CD4-positive, CD25-positive, alpha-beta regulatory T cell (primary cell): Measurements from ENCODE around the gene TBC1D10A. TPM values are rescaled to one million over a fixed set of nuclear protein-coding genes. Genes with fewer than 3 reads are reported as not detected.
A peak's percentile ranks its signal among the peaks of the same experiment; 100 is the strongest.

ENCODE experiments used
- ATAC-seq, 2 donors: fragments of 150-1000 bp; cut with Tn5 transposase; one replicate each; pipeline ENCODE4 v1.10.0; 2021; ENCODE audit warnings: low read depth in 2 of 2, moderate number of reproducible peaks in 2 of 2, moderate library complexity in 1 of 2
- DNase-seq, 3 donors: peaks; one replicate each; pipeline versions ENCODE4 v3.0.0 to v3.0.0-alpha.2; 2012 to 2022; ENCODE audit warnings: mixed read lengths in 1 of 3
- H3K27ac ChIP-seq: one replicate; pipeline ENCODE4 v1.7.0; 2013; ENCODE audit warnings: mild to moderate bottlenecking, low read length; ENCODE audit not compliant: insufficient read depth, poor library complexity, severe bottlenecking
- H3K27me3 ChIP-seq: one replicate; pipeline ENCODE4 v1.7.0; 2013; ENCODE audit warnings: low read length; ENCODE audit not compliant: control insufficient read depth, insufficient read depth
- H3K36me3 ChIP-seq: one replicate; pipeline ENCODE4 v1.7.0; 2013; ENCODE audit warnings: mild to moderate bottlenecking, low read length, moderate library complexity; ENCODE audit not compliant: control insufficient read depth, insufficient read depth
- H3K4me1 ChIP-seq: 2 replicates; pipeline ENCODE4 v1.7.0; 2013; ENCODE audit warnings: mild to moderate bottlenecking, low read length; ENCODE audit not compliant: insufficient read depth, control insufficient read depth, poor library complexity, severe bottlenecking
- H3K4me3 ChIP-seq: one replicate; pipeline ENCODE4 v1.7.0; 2013; ENCODE audit warnings: low read depth, mild to moderate bottlenecking, low read length, moderate library complexity
- H3K9me3 ChIP-seq, 2 experiments: 1 replicate in 1 of 2; 2 replicates in 1 of 2; pipeline ENCODE4 v1.7.0; 2013; ENCODE audit warnings: low read length in 2 of 2, mild to moderate bottlenecking in 1 of 2, moderate library complexity in 1 of 2; ENCODE audit not compliant: control insufficient read depth in 2 of 2
- H3K27ac Mint-ChIP-seq, 3 donors: one replicate each; pipeline ENCODE4 v1.8.0; 2020 to 2022; ENCODE audit warnings: mild to moderate bottlenecking in 3 of 3, mixed read lengths in 3 of 3, moderate library complexity in 2 of 3
- H3K27me3 Mint-ChIP-seq: one replicate; pipeline ENCODE4 v1.8.0; 2022; ENCODE audit warnings: mild to moderate bottlenecking, mixed read lengths
- H3K36me3 Mint-ChIP-seq: one replicate; pipeline ENCODE4 v1.8.0; 2020; ENCODE audit warnings: mixed read lengths
- H3K4me1 Mint-ChIP-seq, 4 donors: one replicate each; pipeline ENCODE4 v1.8.0; 2020 to 2022; ENCODE audit warnings: mixed read lengths in 4 of 4, mild to moderate bottlenecking in 1 of 4
- H3K4me3 Mint-ChIP-seq, 4 donors: one replicate each; pipeline ENCODE4 v1.8.0; 2020 to 2022; ENCODE audit warnings: mild to moderate bottlenecking in 4 of 4, mixed read lengths in 4 of 4, moderate library complexity in 3 of 4
- H3K9me3 Mint-ChIP-seq, 7 donors: one replicate each; pipeline ENCODE4 v1.8.0; 2020 to 2022; ENCODE audit warnings: mixed read lengths in 7 of 7, mild to moderate bottlenecking in 3 of 7, moderate library complexity in 2 of 7
- polyA plus RNA-seq, 4 donors: library from polyadenylated mRNA; unstranded; fragments of 300-500 nt; fragmentation: Illumina TruSeq; gene quantifications; one replicate each; pipeline ENCODE4 v1.2.3, GENCODE V29; 2021
- total RNA-seq: library from RNA; stranded (reverse); gene quantifications from one replicate; pipeline ENCODE4 v1.2.3, GENCODE V29; 2022

TBC1D10A gene
- total and polyA plus RNA-seq, 5 donors from 2014 or later, result 44.2 to 67.5 (median 47.8) TPM

DNA sequence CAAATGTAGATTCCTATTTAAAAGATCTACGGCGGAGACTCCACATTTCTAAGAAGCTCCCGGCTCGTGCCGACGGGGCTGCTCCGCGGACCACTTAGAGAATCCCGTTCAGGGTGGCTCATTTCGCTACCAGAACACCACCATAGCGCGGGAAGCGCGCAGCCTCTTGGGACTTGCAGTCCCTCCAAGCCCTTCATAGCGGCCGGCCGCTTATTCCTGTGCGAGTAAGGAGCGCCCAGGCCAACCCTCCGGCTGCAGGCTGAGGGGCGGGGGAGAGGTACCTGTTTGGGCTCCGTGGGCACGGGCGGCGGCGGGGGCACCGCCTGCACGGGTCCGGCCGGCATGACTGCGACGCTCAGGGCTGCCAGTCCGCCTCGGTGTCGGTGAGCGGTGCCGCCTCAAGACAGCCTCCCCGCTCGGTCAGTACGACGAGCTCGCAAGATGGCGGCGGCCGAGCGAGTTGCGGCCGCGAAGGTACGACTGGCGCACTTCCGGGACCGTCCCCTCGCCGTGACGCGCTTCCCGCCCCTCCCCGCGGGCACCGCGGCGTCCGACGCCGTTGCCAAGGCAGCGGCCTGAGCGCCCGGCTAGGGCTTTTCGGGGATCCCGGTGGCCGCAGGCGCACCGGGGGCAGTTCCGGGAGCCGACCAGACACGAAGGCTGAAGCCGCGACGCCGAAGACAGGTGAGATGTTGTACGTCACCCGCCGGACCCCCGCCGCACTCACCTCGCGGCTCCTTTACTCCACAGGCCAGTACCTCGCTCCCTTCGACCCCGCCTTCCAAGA, 29.9 kb upstream of the TBC1D10A start, which contains the start of the genes CCDC157 and SF3A1:
Gene CCDC157 (plus strand): TSS at position 559 of the 787 bp plus-strand sequence. CDS start 8,994 bp downstream, outside the sequence.
Gene SF3A1 (minus strand): TSS at position 446 of the 787 bp plus-strand sequence. CDS start 102 bp downstream, at position 344.
- Mint-ChIP-seq H3K36me3 (peaks cover 22% of the 10 kb centered on the region), H3K4me1 (peaks cover 14 to 60% (median 44%) of the 10 kb centered on the region in 4 donors), H3K4me3 (peak within 1 kb of the TSS; percentile 97 to 100 (median 98)), H3K27me3 (peaks cover 4% of the 10 kb centered on the region), H3K27ac (peak within 1 kb of the TSS; percentile 52 to 98 (median 97)), H3K9me3 (peaks cover 0 to 1% (median 0%) of the 10 kb centered on the region in 7 donors)
- peaks cover 36% of the 10 kb centered on the region for H3K4me1 ChIP-seq
- H3K27ac ChIP-seq, result peak within 1 kb of the TSS; percentile 97
- H3K27me3 ChIP-seq, result no peaks in the 10 kb centered on the region
- peak within 1 kb of the TSS; percentile 97 for H3K4me3 ChIP-seq
- peak; percentile 90 to 91 for ATAC-seq
- peaks cover 25% of the 10 kb centered on the region for H3K36me3 ChIP-seq
- no peaks in the 10 kb centered on the region for H3K9me3 ChIP-seq
- peak; percentile 84 to 94 (median 88) for DNase-seq

DNA sequence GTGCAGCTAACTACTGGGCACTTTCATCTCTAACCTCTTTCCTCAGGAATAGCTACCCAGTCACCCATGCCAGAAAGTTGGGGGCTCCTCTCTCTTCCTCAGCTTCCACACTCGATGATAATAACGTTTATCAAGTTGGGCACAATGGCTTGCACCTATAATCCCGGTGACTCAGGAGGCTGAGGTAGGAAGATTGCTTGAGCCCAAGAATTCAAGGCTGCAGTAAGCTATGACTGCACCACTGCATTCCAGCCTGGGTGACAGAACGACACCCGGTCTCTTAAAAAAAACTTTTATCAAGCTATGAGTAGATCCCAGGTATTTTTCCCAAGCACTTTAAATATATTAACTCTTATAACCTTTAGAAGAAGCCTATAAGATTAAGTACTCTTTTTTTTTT, 27.9 kb upstream of the TBC1D10A start:
- Mint-ChIP-seq H3K9me3 (peaks cover 0 to 1% (median 0%) of the 10 kb centered on the region in 7 donors), H3K4me3 (peak overlapping the region; percentile 84 to 98 (median 97)), H3K27ac (peak overlapping the region in 2 of 3 donors; percentile 12 to 98), H3K27me3 (peaks cover 4% of the 10 kb centered on the region), H3K4me1 (peaks cover 21 to 77% (median 57%) of the 10 kb centered on the region in 4 donors), H3K36me3 (peaks cover 32% of the 10 kb centered on the region)
- Histone ChIP-seq H3K27me3 (no peaks in the 10 kb centered on the region), H3K36me3 (peaks cover 43% of the 10 kb centered on the region), H3K4me3 (peak overlapping the region; percentile 97), H3K4me1 (peaks cover 47% of the 10 kb centered on the region), H3K27ac (peak overlapping the region; percentile 97), H3K9me3 (no peaks in the 10 kb centered on the region)
- ATAC-seq (no peak), DNase-seq (no peak)

DNA sequence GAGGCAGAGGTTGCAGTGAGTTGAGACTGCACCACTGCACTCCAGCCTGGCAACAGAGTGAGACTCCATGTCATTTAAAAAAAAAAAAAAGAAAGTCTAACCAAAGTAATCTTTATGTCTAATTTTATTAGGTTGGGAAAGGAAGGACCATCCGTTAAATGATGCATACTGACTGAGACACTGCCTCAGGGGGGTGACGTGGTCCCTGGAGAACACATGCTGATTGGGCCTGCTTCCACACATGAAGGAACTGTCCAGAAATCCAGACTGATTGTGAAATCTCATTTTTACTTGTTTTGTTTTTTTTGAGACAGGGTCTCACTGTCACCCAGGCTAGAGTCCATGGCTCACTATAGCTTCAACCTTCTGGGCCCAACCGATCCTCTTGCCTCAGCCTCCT, 24.5 kb upstream of the TBC1D10A start:
- H3K36me3 ChIP-seq, result peaks cover 74% of the 10 kb centered on the region
- H3K4me3 ChIP-seq, result no peak overlapping the region
- H3K27me3 ChIP-seq, result no peaks in the 10 kb centered on the region
- Mint-ChIP-seq H3K4me1 (peaks cover 17 to 89% (median 67%) of the 10 kb centered on the region in 4 donors), H3K9me3 (no peaks in the 10 kb centered on the region), H3K27me3 (no peaks in the 10 kb centered on the region), H3K36me3 (peaks cover 49% of the 10 kb centered on the region), H3K4me3 (peak overlapping the region in 2 of 4 donors; percentile 61 to 72), H3K27ac (no peak overlapping the region)
- H3K27ac ChIP-seq, result no peak overlapping the region
- peaks cover 59% of the 10 kb centered on the region for H3K4me1 ChIP-seq
- H3K9me3 ChIP-seq, result no peaks in the 10 kb centered on the region
- no peak for DNase-seq
- no peak for ATAC-seq

GRCh38 chr22:30348809-30349208, 22.1 kb upstream of the TBC1D10A start:
- peak overlapping the region; percentile 15 to 91 (median 84) for H3K27ac Mint-ChIP-seq
- DNase-seq, result no peak
- H3K9me3 Mint-ChIP-seq, result no peaks in the 10 kb centered on the region
- Histone ChIP-seq H3K27me3 (no peaks in the 10 kb centered on the region), H3K4me3 (peak overlapping the region; percentile 21), H3K9me3 (no peaks in the 10 kb centered on the region), H3K36me3 (peaks cover 92% of the 10 kb centered on the region), H3K27ac (peak overlapping the region; percentile 18), H3K4me1 (peaks cover 35% of the 10 kb centered on the region)
- H3K4me1 Mint-ChIP-seq, result peaks cover 11 to 82% (median 49%) of the 10 kb centered on the region in 4 donors
- peaks cover 55% of the 10 kb centered on the region for H3K36me3 Mint-ChIP-seq
- H3K4me3 Mint-ChIP-seq, result no peak overlapping the region
- H3K27me3 Mint-ChIP-seq, result no peaks in the 10 kb centered on the region
- ATAC-seq, result no peak

DNA sequence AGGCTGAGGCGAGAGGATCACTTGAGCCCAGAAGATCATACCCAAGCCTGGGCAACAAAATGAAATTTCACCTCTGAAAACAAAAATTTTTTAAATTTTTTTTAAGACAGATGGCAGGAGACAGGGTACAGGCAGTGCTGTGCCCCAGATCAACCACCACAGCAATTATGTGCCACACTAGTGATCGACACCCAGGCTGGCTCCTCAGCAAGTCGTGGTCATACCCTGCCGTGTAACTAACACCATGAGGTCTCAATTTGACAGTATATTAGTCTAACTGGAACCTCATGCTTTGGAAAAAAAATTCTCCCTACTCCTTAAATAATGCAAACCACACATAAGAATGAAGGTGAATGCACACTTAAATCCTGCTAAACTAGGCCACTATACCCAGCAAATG, 21.7 kb upstream of the TBC1D10A start:
- Histone ChIP-seq H3K27ac (peak overlapping the region; percentile 18), H3K4me3 (peak overlapping the region; percentile 21), H3K36me3 (peaks cover 93% of the 10 kb centered on the region), H3K9me3 (no peaks in the 10 kb centered on the region), H3K27me3 (no peaks in the 10 kb centered on the region), H3K4me1 (peaks cover 33% of the 10 kb centered on the region)
- H3K4me1 Mint-ChIP-seq, result peaks cover 7 to 78% (median 46%) of the 10 kb centered on the region in 4 donors
- ATAC-seq (no peak), DNase-seq (no peak)
- H3K4me3 Mint-ChIP-seq, result no peak overlapping the region
- H3K27ac Mint-ChIP-seq, result peak overlapping the region; percentile 2 to 91 (median 84)
- no peaks in the 10 kb centered on the region for H3K27me3 Mint-ChIP-seq
- no peaks in the 10 kb centered on the region for H3K9me3 Mint-ChIP-seq
- H3K36me3 Mint-ChIP-seq, result peaks cover 54% of the 10 kb centered on the region

DNA sequence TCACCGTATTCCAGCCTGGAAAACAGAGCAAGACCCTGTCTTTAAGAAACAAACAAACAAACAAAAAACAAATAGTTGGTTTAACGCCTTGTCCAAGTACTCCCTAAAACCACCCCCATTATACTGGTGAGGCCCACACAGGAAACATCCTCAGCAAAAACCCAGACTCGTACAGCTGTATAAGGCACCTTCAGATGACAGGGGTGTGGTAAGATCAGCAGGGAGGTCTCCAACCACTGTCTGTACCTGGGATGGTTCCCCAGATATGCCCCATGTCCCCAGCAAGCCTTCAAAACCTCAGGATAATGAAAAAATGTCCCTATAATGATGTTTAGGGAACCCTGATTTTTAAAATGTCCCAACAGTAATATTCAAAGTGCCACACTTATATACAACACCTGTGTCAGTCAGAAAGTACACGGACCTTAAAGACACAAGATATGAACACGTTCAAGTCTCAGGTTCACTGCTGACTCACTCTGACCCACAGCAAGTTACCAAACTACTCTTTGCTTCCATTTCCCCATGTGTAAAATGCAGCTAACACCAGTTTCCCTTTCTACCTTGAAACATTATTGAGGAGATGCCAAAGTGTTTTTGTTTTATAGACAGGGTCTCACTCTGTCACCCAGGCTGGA, 20.6 kb upstream of the TBC1D10A start:
- Histone ChIP-seq H3K4me1 (peaks cover 33% of the 10 kb centered on the region), H3K4me3 (no peak overlapping the region), H3K27me3 (no peaks in the 10 kb centered on the region), H3K9me3 (no peaks in the 10 kb centered on the region), H3K27ac (no peak overlapping the region), H3K36me3 (peaks cover 96% of the 10 kb centered on the region)
- Mint-ChIP-seq H3K36me3 (peaks cover 53% of the 10 kb centered on the region), H3K27me3 (no peaks in the 10 kb centered on the region), H3K9me3 (no peaks in the 10 kb centered on the region), H3K4me1 (peaks cover 7 to 70% (median 41%) of the 10 kb centered on the region in 4 donors), H3K27ac (peak overlapping the region; percentile 4 to 84 (median 62)), H3K4me3 (peak overlapping the region in 3 of 4 donors; percentile 36 to 56 (median 52))
- no peak for DNase-seq
- no peak for ATAC-seq

DNA sequence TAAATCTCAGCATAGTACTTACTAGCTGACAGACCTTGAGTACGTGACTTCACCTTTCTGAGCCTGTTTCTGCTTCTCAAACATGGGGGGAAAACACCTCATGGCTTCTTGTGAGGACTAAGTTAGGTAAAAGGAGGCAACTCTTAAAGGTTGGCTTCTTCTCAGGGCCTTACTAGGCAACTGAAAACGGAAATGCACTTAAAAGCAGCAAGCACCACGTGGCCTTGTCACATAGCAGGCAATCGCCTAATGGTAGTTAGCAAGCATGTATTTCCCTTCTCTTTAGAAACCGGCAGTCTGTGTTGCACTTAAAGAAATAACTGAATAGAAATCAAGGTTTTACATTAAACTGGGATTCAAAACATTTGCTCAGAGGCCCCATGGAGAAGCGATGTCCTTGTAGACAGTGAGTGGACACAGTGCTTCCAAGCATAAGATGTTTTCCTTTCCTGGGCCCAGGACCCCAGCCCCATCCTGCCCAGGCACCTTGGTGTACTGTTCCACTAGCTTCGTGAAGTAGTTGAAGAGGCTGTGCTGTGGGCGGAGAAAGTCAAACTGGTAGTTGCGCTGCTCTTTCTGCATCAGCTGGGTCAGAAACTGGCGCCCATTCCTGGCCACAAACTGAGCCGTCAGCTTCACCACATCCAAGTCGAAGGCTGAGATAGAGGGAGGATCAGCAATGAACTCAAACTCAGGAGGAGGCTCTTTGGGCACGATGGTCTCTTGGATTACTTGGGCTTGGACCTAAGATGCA, 17.9 kb upstream of the TBC1D10A start:
- H3K4me1 Mint-ChIP-seq, result peaks cover 0 to 48% (median 23%) of the 10 kb centered on the region in 4 donors
- peaks cover 46% of the 10 kb centered on the region for H3K36me3 Mint-ChIP-seq
- Histone ChIP-seq H3K4me3 (no peak overlapping the region), H3K4me1 (peaks cover 19% of the 10 kb centered on the region), H3K27me3 (no peaks in the 10 kb centered on the region), H3K27ac (no peak overlapping the region), H3K9me3 (no peaks in the 10 kb centered on the region), H3K36me3 (peaks cover 97% of the 10 kb centered on the region)
- DNase-seq, result no peak
- peak in 1 of 2 donors; percentile 50 for ATAC-seq
- H3K9me3 Mint-ChIP-seq, result no peaks in the 10 kb centered on the region
- no peaks in the 10 kb centered on the region for H3K27me3 Mint-ChIP-seq
- H3K27ac Mint-ChIP-seq, result peak overlapping the region in 2 of 3 donors; percentile 25 to 83
- peak overlapping the region in 2 of 4 donors; percentile 43 to 67 for H3K4me3 Mint-ChIP-seq
